Measurements from ENCODE around the gene AATF. TPM values are rescaled to one million over a fixed set of nuclear protein-coding genes. Genes with fewer than 3 reads are reported as not detected.

Gene AATF
- total RNA-seq, 2 donors from 2014 or later, result 28.8 to 41.3 TPM

- Histone ChIP-seq H3K4me1 (ENCODE audit: control insufficient read depth in 1 of 2, low read depth in 2 of 2) (no peaks in the 10 kb centered on the region), H3K4me3 (no peak overlapping the region), H3K27me3 (replicated peaks; ENCODE audit: insufficient read depth) (no peaks in the 10 kb centered on the region), H3K27ac (no peak overlapping the region), H3K9me3 (no peaks in the 10 kb centered on the region), H3K36me3 (peaks cover 8% of the 10 kb centered on the region)
- TF ChIP-seq CTCF (IDR thresholded peaks at IDR 0.05), result no peak
- ATAC-seq (ENCODE audit: insufficient number of reproducible peaks, low FRiP score, low read depth) (no peak), DNase-seq (ENCODE audit: low spot score) (no peak)
Measured at GRCh38 chr17:37054894-37055293, 106.1 kb downstream of the AATF start.

GRCh38 chr17:37056622-37057021, 107.9 kb downstream of the AATF start:
- Histone ChIP-seq H3K9me3 (no peaks in the 10 kb centered on the region), H3K4me3 (no peak overlapping the region), H3K27me3 (replicated peaks; ENCODE audit: insufficient read depth) (no peaks in the 10 kb centered on the region), H3K4me1 (ENCODE audit: control insufficient read depth in 1 of 2, low read depth in 2 of 2) (no peaks in the 10 kb centered on the region), H3K27ac (no peak overlapping the region), H3K36me3 (peaks cover 8% of the 10 kb centered on the region)
- TF ChIP-seq CTCF (IDR thresholded peaks at IDR 0.05), result no peak
- ATAC-seq (ENCODE audit: insufficient number of reproducible peaks, low FRiP score, low read depth) (no peak), DNase-seq (ENCODE audit: low spot score) (no peak)

- Histone ChIP-seq H3K27me3 (replicated peaks; ENCODE audit: insufficient read depth) (no peaks in the 10 kb centered on the region), H3K4me3 (no peak overlapping the region), H3K9me3 (no peaks in the 10 kb centered on the region), H3K4me1 (ENCODE audit: control insufficient read depth in 1 of 2, low read depth in 2 of 2) (no peaks in the 10 kb centered on the region), H3K36me3 (peaks cover 3% of the 10 kb centered on the region), H3K27ac (no peak overlapping the region)
- DNase-seq (ENCODE audit: low spot score) (no peak), ATAC-seq (ENCODE audit: insufficient number of reproducible peaks, low FRiP score, low read depth) (no peak)
- no peak for TF ChIP-seq CTCF (IDR thresholded peaks at IDR 0.05)
Measured at GRCh38 chr17:37059493-37059892, 110.7 kb downstream of the AATF start.

GRCh38 chr17:37060094-37060493, 111.3 kb downstream of the AATF start:
- H3K27me3 ChIP-seq (replicated peaks; ENCODE audit: insufficient read depth), result no peaks in the 10 kb centered on the region
- ATAC-seq (ENCODE audit: insufficient number of reproducible peaks, low FRiP score, low read depth) (no peak), DNase-seq (ENCODE audit: low spot score) (no peak)
- no peak for TF ChIP-seq CTCF (IDR thresholded peaks at IDR 0.05)
- no peaks in the 10 kb centered on the region for H3K4me1 ChIP-seq (ENCODE audit: control insufficient read depth in 1 of 2, low read depth in 2 of 2)
- H3K36me3 ChIP-seq, result peaks cover 3% of the 10 kb centered on the region
- H3K4me3 ChIP-seq, result no peak overlapping the region
- no peak overlapping the region for H3K27ac ChIP-seq
- no peaks in the 10 kb centered on the region for H3K9me3 ChIP-seq

GRCh38 chr17:37060928-37061327, 112.2 kb downstream of the AATF start:
- Histone ChIP-seq H3K4me3 (no peak overlapping the region), H3K36me3 (peaks cover 3% of the 10 kb centered on the region), H3K27me3 (replicated peaks; ENCODE audit: insufficient read depth) (no peaks in the 10 kb centered on the region), H3K27ac (no peak overlapping the region), H3K4me1 (ENCODE audit: control insufficient read depth in 1 of 2, low read depth in 2 of 2) (no peaks in the 10 kb centered on the region), H3K9me3 (no peaks in the 10 kb centered on the region)
- DNase-seq (ENCODE audit: low spot score) (no peak), ATAC-seq (ENCODE audit: insufficient number of reproducible peaks, low FRiP score, low read depth) (no peak)
- TF ChIP-seq CTCF (IDR thresholded peaks at IDR 0.05), result no peak

Measured in thoracic aorta (tissue), 2 donors.